GM23338 (cell line): Measurements from ENCODE around the gene CHAC1. TPM values are rescaled to one million over a fixed set of nuclear protein-coding genes. Genes with fewer than 3 reads are reported as not detected.

Experiments used
- ATAC-seq: fragments of 200-7000 bp; cut with Tn5 transposase; 3 replicates; pipeline ENCODE4 v1.9.1; 2020
- DNase-seq: peaks from one replicate; pipeline ENCODE4 v3.0.0-alpha.2; 2015; ENCODE audit warnings: low spot score
- H2AFZ ChIP-seq: fragments of 200-600 bp; sonication (generic); 2 replicates; pipeline ENCODE4 v1.8.0; 2016; ENCODE audit warnings: antibody characterized with exemption, mild to moderate bottlenecking, moderate library complexity
- H3F3A ChIP-seq: fragments of 200-600 bp; sonication (generic); replicated peaks from 2 replicates; pipeline ENCODE4 v1.8.0; 2017; ENCODE audit warnings: antibody characterized with exemption, mixed run types, low read depth
- H3K27ac ChIP-seq: fragments of 200-600 bp; sonication (generic); 2 replicates; pipeline ENCODE4 v1.6.1; 2016; ENCODE audit warnings: low read depth
- H3K27me3 ChIP-seq: fragments of 200-600 bp; sonication (generic); 2 replicates; pipeline ENCODE4 v1.8.0; 2016; ENCODE audit warnings: mild to moderate bottlenecking, mixed run types, moderate library complexity; ENCODE audit not compliant: insufficient read depth
- H3K36me3 ChIP-seq: fragments of 200-600 bp; sonication (generic); 2 replicates; pipeline ENCODE4 v1.8.0; 2016; ENCODE audit warnings: mild to moderate bottlenecking; ENCODE audit not compliant: insufficient read depth
- H3K4me1 ChIP-seq: fragments of 200-600 bp; sonication (generic); 2 replicates; pipeline ENCODE4 v1.8.0; 2016; ENCODE audit warnings: mild to moderate bottlenecking, moderate library complexity; ENCODE audit not compliant: insufficient read depth
- H3K4me2 ChIP-seq: fragments of 200-600 bp; sonication (generic); 2 replicates; pipeline ENCODE4 v1.7.1; 2017; ENCODE audit warnings: mixed run types
- H3K4me3 ChIP-seq: fragments of 200-600 bp; sonication (generic); 2 replicates; pipeline ENCODE4 v1.6.1; 2016; ENCODE audit warnings: mixed run types
- H3K79me2 ChIP-seq: fragments of 200-600 bp; sonication (generic); replicated peaks from 2 replicates; pipeline ENCODE4 v1.8.0; 2017; ENCODE audit warnings: mild to moderate bottlenecking; ENCODE audit not compliant: insufficient read depth
- H3K9me2 ChIP-seq: fragments of 200-600 bp; sonication (generic); 2 replicates; pipeline ENCODE4 v1.8.0; 2017; ENCODE audit not compliant: insufficient read depth
- H4K20me1 ChIP-seq: fragments of 200-600 bp; sonication (generic); replicated peaks from 2 replicates; pipeline ENCODE4 v1.8.0; 2017; ENCODE audit warnings: mild to moderate bottlenecking; ENCODE audit not compliant: insufficient read depth
- H3K27ac Mint-ChIP-seq: 2 replicates; pipeline ENCODE4 v1.8.0; 2020; ENCODE audit warnings: inconsistent platforms, mild to moderate bottlenecking, moderate library complexity, mixed read lengths
- H3K27me3 Mint-ChIP-seq: 3 replicates; pipeline ENCODE4 v1.8.0; 2022; ENCODE audit warnings: low read depth, mild to moderate bottlenecking, moderate library complexity, mixed read lengths, inconsistent platforms; ENCODE audit not compliant: insufficient read depth, poor library complexity
- H3K36me3 Mint-ChIP-seq: 3 replicates; pipeline ENCODE4 v1.8.0; 2021; ENCODE audit warnings: low read depth, mild to moderate bottlenecking, inconsistent platforms, moderate library complexity, mixed read lengths
- H3K4me1 Mint-ChIP-seq: 3 replicates; pipeline ENCODE4 v1.8.0; 2020; ENCODE audit warnings: mild to moderate bottlenecking, inconsistent platforms, mixed read lengths
- H3K4me3 Mint-ChIP-seq: 3 replicates; pipeline ENCODE4 v1.8.0; 2021; ENCODE audit warnings: moderate library complexity, mild to moderate bottlenecking, inconsistent platforms, mixed read lengths
- H3K9me3 Mint-ChIP-seq: 3 replicates; pipeline ENCODE4 v1.8.0; 2020; ENCODE audit warnings: moderate library complexity, mild to moderate bottlenecking, inconsistent platforms, mixed read lengths
- CREB1 ChIP-seq: fragments of 250-450 bp; sonication (Bioruptor Pico); IDR thresholded peaks from 2 replicates; pipeline ENCODE4 v1.5.0; 2020; ENCODE audit warnings: low read depth, mild to moderate bottlenecking, moderate library complexity
- CTCF ChIP-seq, 2 experiments: fragments of 200-600 bp in 1 of 2; sonication (generic) in 1 of 2; conservative IDR thresholded peaks; 2 replicates each; pipeline versions ENCODE4 v1.5.1 to v1.6.1; 2016 to 2017; ENCODE audit warnings: antibody characterized with exemption in 2 of 2, low read depth in 2 of 2, mild to moderate bottlenecking in 2 of 2, moderate library complexity in 1 of 2
- EZH2 ChIP-seq: fragments of 200-600 bp; sonication (generic); IDR thresholded peaks from one replicate; pipeline ENCODE4 v1.8.0; 2017; ENCODE audit warnings: antibody characterized with exemption, mild to moderate bottlenecking, low read depth; ENCODE audit not compliant: unreplicated experiment
- EZH2phosphoT487 ChIP-seq: fragments of 200-600 bp; sonication (generic); IDR thresholded peaks from one replicate; pipeline ENCODE4 v1.8.1; 2018; ENCODE audit warnings: antibody characterized with exemption; ENCODE audit not compliant: unreplicated experiment
- JUNB ChIP-seq: IDR thresholded peaks from one replicate; pipeline ENCODE4 v1.6.1; 2016; ENCODE audit warnings: antibody characterized with exemption; ENCODE audit not compliant: unreplicated experiment
- NANOG ChIP-seq: IDR thresholded peaks from 2 replicates; pipeline ENCODE4 v1.6.1; 2016; ENCODE audit warnings: antibody characterized with exemption, borderline replicate concordance
- POLR2AphosphoS5 ChIP-seq: IDR thresholded peaks from 2 replicates; pipeline ENCODE4 v1.6.1; 2016; ENCODE audit warnings: antibody characterized with exemption, low read depth
- REST ChIP-seq: IDR thresholded peaks from one replicate; pipeline ENCODE4 v1.6.1; 2018; ENCODE audit warnings: antibody characterized with exemption; ENCODE audit not compliant: unreplicated experiment
- STAT1 ChIP-seq: IDR thresholded peaks from one replicate; pipeline ENCODE4 v1.6.1; 2016; ENCODE audit warnings: antibody characterized with exemption; ENCODE audit not compliant: unreplicated experiment
- ZNF114 ChIP-seq: fragments of 250-450 bp; sonication (Bioruptor Pico); IDR thresholded peaks from 2 replicates; pipeline ENCODE4 v1.5.0; 2020; ENCODE audit warnings: mild to moderate bottlenecking, moderate library complexity
- ZNF331 ChIP-seq: fragments of 250-450 bp; sonication (Bioruptor Pico); IDR thresholded peaks from 2 replicates; pipeline ENCODE4 v1.5.0; 2020; ENCODE audit warnings: low read depth, mild to moderate bottlenecking, moderate library complexity
- ZNF462 ChIP-seq: fragments of 250-450 bp; sonication (Bioruptor Pico); IDR thresholded peaks from 2 replicates; pipeline ENCODE4 v1.5.0; 2020; ENCODE audit warnings: mild to moderate bottlenecking, moderate library complexity
- polyA plus RNA-seq: library from polyadenylated mRNA; unstranded; fragments of >200 nt; fragmentation: Nextera tagmentation; extraction: Ambion mirVana; gene quantifications from 2 replicates; pipeline ENCODE4 v1.2.1, GENCODE V29; 2016
- total RNA-seq: library from RNA; depleted of rRNA; stranded (reverse); fragments of >200 nt; shearing (Covaris generic); gene quantifications from 2 replicates; pipeline ENCODE4 v1.2.3, GENCODE V29; 2014

The CHAC1 gene
- total and polyA plus RNA-seq, 2 experiments from 2014 or later = 73.0 to 124 TPM

- TF ChIP-seq CREB1 (CRISPR knock-in tag) = no peak
- no peak for TF ChIP-seq ZNF331 (CRISPR knock-in tag)
- no peak for TF ChIP-seq NANOG
- TF ChIP-seq EZH2phosphoT487 = no peak
- no peak for TF ChIP-seq REST
- no peak for TF ChIP-seq STAT1
- no peak for TF ChIP-seq JUNB
- no peak for TF ChIP-seq ZNF462
- no peak for TF ChIP-seq EZH2
- TF ChIP-seq ZNF114 = no peak
- TF ChIP-seq CTCF (conservative IDR thresholded peaks at IDR 0.05; ENCODE audit: low read depth in 2 of 2) = no peak
- no peak for TF ChIP-seq POLR2AphosphoS5
- H3K79me2 ChIP-seq = no peaks in the 10 kb centered on the region
- H2AFZ ChIP-seq = no peak overlapping the region
- H3K4me2 ChIP-seq = no peak overlapping the region
- H3F3A ChIP-seq = peaks cover 10% of the 10 kb centered on the region; the same call in 1 of the 2 replicates
- ATAC-seq (no peak), DNase-seq (no peak)
- no peaks in the 10 kb centered on the region; the same call in 2 of the 3 replicates for H3K9me3 Mint-ChIP-seq
- no peak overlapping the region for H3K27ac ChIP-seq
- no peaks in the 10 kb centered on the region for H3K36me3 ChIP-seq
- H3K4me1 Mint-ChIP-seq = peaks cover 40% of the 10 kb centered on the region
- no peak overlapping the region for H3K27ac Mint-ChIP-seq
- H3K36me3 Mint-ChIP-seq = no peaks in the 10 kb centered on the region; the same call in 2 of the 3 replicates
- H3K27me3 ChIP-seq = peaks cover 43% of the 10 kb centered on the region
- H3K9me2 ChIP-seq = no peaks in the 10 kb centered on the region
- no peak overlapping the region for H3K4me3 ChIP-seq
- H3K27me3 Mint-ChIP-seq = peaks cover 55% of the 10 kb centered on the region
- H3K4me3 Mint-ChIP-seq = no peak overlapping the region
- peaks cover 11% of the 10 kb centered on the region for H3K4me1 ChIP-seq
- H4K20me1 ChIP-seq = 0 out of 2 replicates have a peak, but pooled peaks cover 10% of the 10 kb centered on the region
Measured at GRCh38 chr15:40934457-40934856, 18.8 kb upstream of the CHAC1 start.
